HG02642 (cell line): ENCODE data around the gene NUP160.
"Not testable (repeated sequence)": the region's sequence is repeated elsewhere in the genome, so short reads cannot be mapped to it uniquely, and the experiment has no call there.

Source experiments
- ATAC-seq: cut with Tn5 transposase; IDR thresholded peaks from one replicate; pipeline ENCODE4 v1.9.1; 2021; ENCODE audit warnings: mild to moderate bottlenecking; ENCODE audit not compliant: unreplicated experiment, poor library complexity

NUP160 gene

GRCh38 chr11:47847892-47848699 is at the start of gene NUP160:
Gene NUP160 (minus strand): TSS chr11:47848350. CDS start chr11:47848318, 32 bp downstream.
- peak; percentile 88 for ATAC-seq

- ATAC-seq: no peak
These were observed 48.0 kb upstream of the NUP160 start for GRCh38 chr11:47896199-47896598.

- ATAC-seq: no peak
These were observed 46.9 kb upstream of the NUP160 start for GRCh38 chr11:47895035-47895434.

- ATAC-seq: not testable (repeated sequence)
These were observed 44.6 kb upstream of the NUP160 start for GRCh38 chr11:47892546-47893276.

GRCh38 chr11:47891886-47892285 is 43.7 kb upstream of the NUP160 start:
- ATAC-seq: no peak

- ATAC-seq: no peak
These were observed 41.7 kb upstream of the NUP160 start for GRCh38 chr11:47889714-47890441.

GRCh38 chr11:47887910-47888569 is 39.9 kb upstream of the NUP160 start:
- no peak for ATAC-seq

GRCh38 chr11:47886096-47886495 is 37.9 kb upstream of the NUP160 start:
- no peak for ATAC-seq

- not testable (repeated sequence) for ATAC-seq
These were observed 34.3 kb upstream of the NUP160 start for GRCh38 chr11:47882437-47882836.

- no peak for ATAC-seq
These were observed 33.0 kb upstream of the NUP160 start for GRCh38 chr11:47881145-47881544.

GRCh38 chr11:47879259-47880158 is 31.4 kb upstream of the NUP160 start:
- ATAC-seq: peak; percentile 34

GRCh38 chr11:47875858-47876257 is 27.7 kb upstream of the NUP160 start:
- ATAC-seq: not testable (repeated sequence)

GRCh38 chr11:47870404-47870803 is 22.3 kb upstream of the NUP160 start:
- ATAC-seq: no peak

GRCh38 chr11:47869544-47870393 is 21.6 kb upstream of the NUP160 start:
- ATAC-seq: no peak

- no peak for ATAC-seq
These were observed 19.7 kb upstream of the NUP160 start for GRCh38 chr11:47867823-47868222.

- not testable (repeated sequence) for ATAC-seq
These were observed 18.7 kb upstream of the NUP160 start for GRCh38 chr11:47866892-47867291.

GRCh38 chr11:47864901-47865300 is 16.8 kb upstream of the NUP160 start:
- ATAC-seq: no peak

GRCh38 chr11:47863898-47864430 is 15.8 kb upstream of the NUP160 start:
- no peak for ATAC-seq
